Measurements from ENCODE around the gene LRTM2. TPM values are rescaled to one million over a fixed set of nuclear protein-coding genes. Genes with fewer than 3 reads are reported as not detected.

The LRTM2 gene
- polyA plus RNA-seq, 1 donor, result 0.13 TPM

DNA sequence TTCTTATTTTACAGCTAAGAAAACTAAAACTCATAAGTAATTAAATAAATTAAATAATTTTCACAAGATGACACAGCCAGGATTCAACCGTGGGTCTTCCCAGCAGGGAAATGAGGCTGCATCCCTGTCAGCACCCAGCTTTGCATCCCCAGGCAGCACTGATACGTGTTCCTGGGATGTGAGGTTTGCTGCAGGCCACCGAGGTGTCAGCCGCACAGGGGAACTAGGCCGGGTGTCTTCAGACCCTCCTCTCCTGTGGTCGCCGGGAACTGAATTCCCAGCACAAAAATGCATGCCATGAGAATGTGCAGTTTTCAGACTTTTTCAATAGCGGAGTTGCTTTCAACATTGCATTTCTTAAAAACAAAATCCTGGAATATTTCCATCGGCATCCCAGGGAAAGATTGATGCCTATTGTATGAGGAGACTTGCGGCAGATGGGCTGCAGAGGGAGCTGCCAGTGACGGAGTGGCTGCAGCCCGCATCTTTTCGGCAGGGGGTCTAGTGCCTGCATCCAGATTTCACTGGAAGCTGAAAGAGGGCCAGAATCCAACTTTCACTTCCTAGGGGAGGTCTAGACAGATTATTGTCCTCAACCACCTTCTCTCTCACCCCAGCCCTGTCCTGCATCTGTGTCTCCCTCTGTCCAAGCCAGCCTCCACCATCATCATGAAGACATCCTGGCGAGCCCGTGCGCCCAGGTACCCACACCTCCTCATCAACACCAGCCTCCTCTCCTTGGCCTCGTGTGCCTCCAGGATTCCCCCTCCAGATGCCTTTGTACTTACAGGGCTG, 12.6 kb downstream of the LRTM2 start:
- Histone ChIP-seq H3K27me3 (ENCODE audit: control insufficient read depth, insufficient read depth, low read length) (peaks cover 30% of the 10 kb centered on the region), H3K4me3 (ENCODE audit: low read length) (no peak overlapping the region), H3K27ac (ENCODE audit: low read length) (no peak overlapping the region), H3K9me3 (ENCODE audit: control insufficient read depth, low read depth, low read length) (no peaks in the 10 kb centered on the region), H3K4me1 (ENCODE audit: control insufficient read depth, insufficient read depth, low read length) (no peaks in the 10 kb centered on the region), H3K36me3 (ENCODE audit: control insufficient read depth, insufficient read depth, low read length) (no peaks in the 10 kb centered on the region)
- 100% methylated on average over 1 of the region's 17 CpGs for WGBS (ENCODE audit: insufficient coverage, low lambda C conversion rate)
- DNase-seq, result no peak

DNA sequence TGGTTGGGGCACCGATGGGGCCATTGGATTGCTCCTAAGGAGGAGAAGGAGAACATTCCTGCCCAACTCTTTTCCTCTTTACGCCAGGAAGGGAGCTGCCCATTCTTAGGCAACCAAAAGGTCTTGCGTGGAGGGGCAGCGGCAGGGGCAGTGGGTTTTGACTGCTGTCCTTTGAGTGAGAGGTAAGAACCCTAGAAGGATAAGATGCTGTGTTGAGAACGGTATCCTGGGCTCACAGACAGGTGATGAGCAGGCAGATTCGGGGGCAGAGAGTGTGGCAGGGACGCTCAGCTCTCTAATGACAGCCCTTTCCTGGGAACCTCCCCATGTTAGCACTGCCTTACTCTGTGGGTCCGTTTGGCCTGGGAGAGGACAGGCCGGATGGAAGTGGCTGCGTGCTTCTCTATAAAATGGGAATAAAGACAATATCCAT, 13.2 kb downstream of the LRTM2 start:
- H3K9me3 ChIP-seq (ENCODE audit: control insufficient read depth, low read depth, low read length), result no peaks in the 10 kb centered on the region
- no peaks in the 10 kb centered on the region for H3K4me1 ChIP-seq (ENCODE audit: control insufficient read depth, insufficient read depth, low read length)
- no CpG with 5 or more reads among the region's 10 CpGs for WGBS (ENCODE audit: insufficient coverage, low lambda C conversion rate)
- no peak overlapping the region for H3K27ac ChIP-seq (ENCODE audit: low read length)
- peaks cover 30% of the 10 kb centered on the region for H3K27me3 ChIP-seq (ENCODE audit: control insufficient read depth, insufficient read depth, low read length)
- H3K36me3 ChIP-seq (ENCODE audit: control insufficient read depth, insufficient read depth, low read length), result no peaks in the 10 kb centered on the region
- no peak overlapping the region for H3K4me3 ChIP-seq (ENCODE audit: low read length)
- DNase-seq, result no peak

DNA sequence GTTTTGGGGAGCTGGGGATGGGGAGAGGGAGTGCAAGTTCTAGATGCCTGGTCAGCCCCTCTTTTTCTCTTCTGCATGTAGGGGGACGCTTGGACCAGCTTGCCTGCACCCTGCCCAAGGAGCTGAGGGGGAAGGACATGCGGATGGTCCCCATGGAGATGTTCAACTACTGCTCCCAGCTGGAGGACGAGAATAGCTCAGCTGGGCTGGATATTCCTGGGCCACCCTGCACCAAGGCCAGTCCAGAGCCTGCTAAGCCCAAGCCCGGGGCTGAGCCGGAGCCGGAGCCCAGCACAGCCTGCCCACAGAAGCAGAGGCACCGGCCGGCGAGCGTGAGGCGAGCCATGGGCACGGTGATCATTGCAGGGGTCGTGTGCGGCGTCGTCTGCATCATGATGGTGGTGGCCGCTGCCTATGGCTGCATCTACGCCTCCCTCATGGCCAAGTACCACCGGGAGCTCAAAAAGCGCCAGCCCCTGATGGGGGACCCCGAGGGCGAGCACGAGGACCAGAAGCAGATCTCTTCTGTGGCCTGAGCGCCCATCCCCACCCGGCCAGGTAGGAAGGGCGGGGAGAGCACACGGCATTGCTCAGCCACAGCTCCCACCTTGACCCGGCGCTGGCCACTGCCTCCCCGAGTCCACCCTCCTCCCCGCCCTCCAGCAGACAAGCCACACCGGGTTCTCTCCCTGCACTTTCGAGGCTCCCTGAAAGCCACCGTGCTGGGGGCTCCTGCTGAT, 14.0 kb downstream of the LRTM2 start:
- Histone ChIP-seq H3K36me3 (ENCODE audit: control insufficient read depth, insufficient read depth, low read length) (no peaks in the 10 kb centered on the region), H3K9me3 (ENCODE audit: control insufficient read depth, low read depth, low read length) (no peaks in the 10 kb centered on the region), H3K27ac (ENCODE audit: low read length) (no peak overlapping the region), H3K4me3 (ENCODE audit: low read length) (no peak overlapping the region), H3K4me1 (ENCODE audit: control insufficient read depth, insufficient read depth, low read length) (no peaks in the 10 kb centered on the region), H3K27me3 (ENCODE audit: control insufficient read depth, insufficient read depth, low read length) (peaks cover 27% of the 10 kb centered on the region)
- WGBS (ENCODE audit: insufficient coverage, low lambda C conversion rate), result 60% methylated on average over 1 of the region's 34 CpGs
- DNase-seq, result no peak

DNA sequence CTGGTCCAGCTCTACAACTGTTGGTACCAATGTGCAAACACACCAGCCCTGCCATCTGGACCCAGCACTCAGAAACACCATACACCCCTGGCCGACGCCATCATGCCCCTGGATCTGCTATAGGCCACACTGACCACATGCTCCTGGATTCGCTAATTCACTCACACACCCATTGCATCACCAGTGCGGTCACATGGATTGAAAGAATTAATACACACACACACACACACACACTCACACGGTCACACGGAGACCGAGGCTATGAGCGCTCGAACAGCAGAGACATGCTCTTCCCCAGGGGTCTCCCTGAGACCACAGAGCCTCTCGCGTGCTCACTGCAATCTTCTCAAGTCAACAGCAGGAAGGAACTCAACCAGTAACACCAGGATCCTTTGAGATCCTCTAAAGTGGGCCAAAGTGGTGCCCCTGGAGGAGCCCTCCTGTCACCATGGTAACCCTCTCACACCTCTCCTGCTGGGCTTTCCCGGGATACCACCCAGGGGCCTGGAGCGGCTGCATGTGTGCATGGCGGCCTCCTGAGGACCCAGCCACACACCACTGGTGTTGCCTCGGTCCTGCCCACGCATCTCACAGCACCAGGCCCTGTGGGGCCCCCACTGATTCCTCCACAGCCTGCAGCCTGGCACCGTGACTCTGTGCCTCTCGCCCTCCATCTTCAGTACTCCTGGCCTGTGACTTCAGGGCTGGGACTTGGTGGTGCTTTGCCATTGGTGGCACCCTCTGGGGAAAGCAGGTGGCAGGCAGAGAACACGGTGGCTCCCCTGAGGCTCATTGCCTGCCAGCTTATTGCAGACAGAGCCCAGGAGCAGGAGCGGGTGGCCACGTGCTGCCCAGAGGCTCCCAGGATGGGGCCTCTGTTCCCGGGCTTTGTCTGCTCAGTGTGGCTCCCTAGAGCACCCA, 15.1 kb downstream of the LRTM2 start:
- H3K9me3 ChIP-seq (ENCODE audit: control insufficient read depth, low read depth, low read length), result no peaks in the 10 kb centered on the region
- H3K27ac ChIP-seq (ENCODE audit: low read length), result no peak overlapping the region
- H3K4me1 ChIP-seq (ENCODE audit: control insufficient read depth, insufficient read depth, low read length), result no peaks in the 10 kb centered on the region
- DNase-seq, result no peak
- WGBS (ENCODE audit: insufficient coverage, low lambda C conversion rate), result no CpG with 5 or more reads among the region's 22 CpGs
- H3K36me3 ChIP-seq (ENCODE audit: control insufficient read depth, insufficient read depth, low read length), result no peaks in the 10 kb centered on the region
- H3K4me3 ChIP-seq (ENCODE audit: low read length), result no peak overlapping the region
- peaks cover 27% of the 10 kb centered on the region for H3K27me3 ChIP-seq (ENCODE audit: control insufficient read depth, insufficient read depth, low read length)

DNA sequence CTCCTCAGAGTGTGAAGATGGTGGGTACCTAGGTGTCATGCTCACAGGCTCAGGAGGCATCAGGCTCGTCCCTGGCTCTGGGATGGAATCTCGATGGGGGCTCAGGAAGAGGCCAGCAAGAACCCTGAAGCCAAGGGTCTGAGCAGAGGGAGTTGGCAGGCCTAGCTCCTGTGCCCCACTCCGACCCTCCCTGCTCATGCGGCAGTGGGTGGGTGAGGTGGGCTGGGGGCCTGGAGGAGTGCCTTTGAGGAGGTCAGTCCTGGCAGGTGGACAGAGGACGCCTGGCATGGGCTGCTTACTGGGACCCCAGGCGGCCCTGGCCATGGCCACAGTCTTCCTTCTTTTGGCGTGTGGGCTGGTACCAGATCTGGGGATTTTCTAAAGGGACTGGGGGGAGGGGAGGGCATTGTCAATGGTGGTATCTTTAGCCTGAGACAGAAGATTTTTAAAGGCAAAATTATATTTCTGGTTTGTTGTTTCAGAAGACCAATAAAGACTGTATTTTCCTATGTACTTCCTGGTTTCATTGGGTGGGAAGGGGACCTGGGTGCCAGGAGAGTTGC, 16.0 kb downstream of the LRTM2 start:
- Histone ChIP-seq H3K4me1 (ENCODE audit: control insufficient read depth, insufficient read depth, low read length) (no peaks in the 10 kb centered on the region), H3K4me3 (ENCODE audit: low read length) (no peak overlapping the region), H3K36me3 (ENCODE audit: control insufficient read depth, insufficient read depth, low read length) (no peaks in the 10 kb centered on the region), H3K27me3 (ENCODE audit: control insufficient read depth, insufficient read depth, low read length) (peaks cover 21% of the 10 kb centered on the region), H3K9me3 (ENCODE audit: control insufficient read depth, low read depth, low read length) (no peaks in the 10 kb centered on the region), H3K27ac (ENCODE audit: low read length) (no peak overlapping the region)
- DNase-seq, result no peak
- no CpG with 5 or more reads among the region's 7 CpGs for WGBS (ENCODE audit: insufficient coverage, low lambda C conversion rate)

DNA sequence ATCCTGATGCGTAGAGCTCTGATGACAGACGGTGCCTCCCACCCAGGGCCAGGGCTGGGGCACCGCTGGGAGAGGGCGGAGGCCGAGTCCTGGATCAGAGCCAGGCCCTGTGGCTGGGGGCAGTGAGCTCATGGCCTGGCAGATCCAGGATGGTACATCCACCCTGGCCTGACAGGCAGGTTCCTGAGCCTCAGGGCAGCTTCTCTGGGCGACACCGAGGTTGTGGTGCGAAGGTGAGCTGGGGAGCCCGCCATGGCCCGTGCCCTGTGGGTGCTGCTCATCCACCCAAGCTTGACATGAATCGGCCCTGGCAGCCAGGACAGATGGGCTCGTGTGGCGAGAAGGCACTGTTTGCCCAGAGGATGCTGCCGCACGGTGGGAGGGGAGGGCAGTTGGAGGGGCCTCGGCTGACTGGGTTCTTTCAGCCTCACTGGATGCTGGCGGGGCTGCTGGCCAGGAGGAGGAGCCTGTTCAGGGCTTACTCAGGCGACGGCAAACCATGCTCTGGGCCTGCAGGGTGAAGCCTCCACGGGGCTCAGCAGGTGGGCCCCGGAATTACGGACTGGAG, 16.6 kb downstream of the LRTM2 start:
- Histone ChIP-seq H3K4me1 (ENCODE audit: control insufficient read depth, insufficient read depth, low read length) (no peaks in the 10 kb centered on the region), H3K36me3 (ENCODE audit: control insufficient read depth, insufficient read depth, low read length) (no peaks in the 10 kb centered on the region), H3K27ac (ENCODE audit: low read length) (no peak overlapping the region), H3K4me3 (ENCODE audit: low read length) (no peak overlapping the region), H3K27me3 (ENCODE audit: control insufficient read depth, insufficient read depth, low read length) (peaks cover 15% of the 10 kb centered on the region), H3K9me3 (ENCODE audit: control insufficient read depth, low read depth, low read length) (no peaks in the 10 kb centered on the region)
- WGBS (ENCODE audit: insufficient coverage, low lambda C conversion rate), result no CpG with 5 or more reads among the region's 22 CpGs
- no peak for DNase-seq

DNA sequence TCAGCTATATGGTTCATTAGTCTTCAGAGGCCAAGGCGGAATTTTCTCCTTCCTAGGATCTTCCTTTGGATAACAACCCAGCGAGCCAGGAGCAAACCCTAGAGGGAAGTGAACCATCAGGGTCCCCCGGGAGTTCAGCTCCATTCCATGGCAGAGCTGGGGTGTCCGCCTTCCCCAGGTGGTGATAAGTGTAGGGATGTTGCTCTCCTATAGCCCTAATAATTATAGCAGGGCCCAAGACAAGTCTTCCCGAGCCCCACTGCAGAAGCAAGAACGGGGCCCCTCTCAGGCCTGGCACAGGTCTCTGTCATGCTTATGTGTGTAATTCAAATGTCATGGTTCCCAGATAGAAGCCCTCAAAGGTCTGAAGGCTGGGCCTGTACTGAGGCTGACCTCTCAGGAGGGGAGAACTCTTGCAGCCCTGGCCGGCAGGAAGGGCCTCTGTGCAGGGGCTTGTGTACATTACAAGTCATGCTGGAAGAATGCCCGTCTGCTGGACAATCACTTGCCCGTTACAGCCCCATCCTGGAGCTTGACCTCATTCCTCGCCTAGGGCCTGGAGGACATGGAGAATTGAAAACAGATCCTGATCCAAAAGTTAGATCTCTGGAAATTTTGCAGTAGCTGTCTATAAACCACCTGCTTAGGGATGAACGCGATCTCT, 17.3 kb downstream of the LRTM2 start:
- Histone ChIP-seq H3K36me3 (ENCODE audit: control insufficient read depth, insufficient read depth, low read length) (no peaks in the 10 kb centered on the region), H3K27ac (ENCODE audit: low read length) (no peak overlapping the region), H3K4me3 (ENCODE audit: low read length) (no peak overlapping the region), H3K4me1 (ENCODE audit: control insufficient read depth, insufficient read depth, low read length) (no peaks in the 10 kb centered on the region), H3K9me3 (ENCODE audit: control insufficient read depth, low read depth, low read length) (no peaks in the 10 kb centered on the region), H3K27me3 (ENCODE audit: control insufficient read depth, insufficient read depth, low read length) (peaks cover 13% of the 10 kb centered on the region)
- DNase-seq, result no peak
- no CpG with 5 or more reads among the region's 12 CpGs for WGBS (ENCODE audit: insufficient coverage, low lambda C conversion rate)

DNA sequence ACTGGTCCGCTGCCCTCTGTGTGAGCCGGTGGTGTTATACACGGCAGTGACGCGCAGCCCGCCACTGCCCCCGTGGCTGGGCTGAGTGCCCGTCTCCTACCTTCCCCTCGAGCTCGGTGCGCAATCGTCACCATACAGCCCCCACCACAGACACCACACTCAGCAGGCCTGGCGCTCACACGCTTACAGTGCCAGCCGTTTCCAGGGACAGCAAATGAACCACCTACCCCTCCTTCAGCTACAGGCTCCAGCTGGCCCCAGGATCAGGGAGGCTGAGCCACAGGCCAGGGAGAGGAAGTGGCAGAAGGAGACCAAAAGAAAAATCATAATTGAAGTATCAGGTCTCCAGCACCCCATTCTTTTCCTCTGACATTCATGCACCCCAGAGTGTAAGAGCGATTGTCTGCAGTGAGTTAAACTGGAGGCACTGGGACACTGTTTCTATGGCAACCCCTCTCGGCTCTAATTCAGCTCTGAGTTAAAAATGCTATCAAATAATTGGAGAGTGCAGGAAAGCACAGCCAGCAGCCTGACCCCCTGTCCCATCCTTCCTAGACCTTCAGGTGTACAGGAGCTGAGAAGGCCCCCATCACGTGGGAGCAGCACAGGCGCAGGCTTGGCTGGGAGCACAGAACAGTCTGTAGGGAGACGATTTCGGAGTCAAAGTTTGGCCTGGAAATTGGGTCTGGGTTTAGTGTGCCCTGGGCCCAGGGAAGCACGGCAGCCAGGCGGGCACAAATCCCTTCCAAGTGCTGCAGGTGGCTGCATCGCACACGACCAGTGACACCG, 18.0 kb downstream of the LRTM2 start:
- Histone ChIP-seq H3K9me3 (ENCODE audit: control insufficient read depth, low read depth, low read length) (no peaks in the 10 kb centered on the region), H3K36me3 (ENCODE audit: control insufficient read depth, insufficient read depth, low read length) (no peaks in the 10 kb centered on the region), H3K4me1 (ENCODE audit: control insufficient read depth, insufficient read depth, low read length) (no peaks in the 10 kb centered on the region), H3K27me3 (ENCODE audit: control insufficient read depth, insufficient read depth, low read length) (peaks cover 13% of the 10 kb centered on the region), H3K27ac (ENCODE audit: low read length) (no peak overlapping the region), H3K4me3 (ENCODE audit: low read length) (no peak overlapping the region)
- no CpG with 5 or more reads among the region's 26 CpGs for WGBS (ENCODE audit: insufficient coverage, low lambda C conversion rate)
- no peak for DNase-seq

DNA sequence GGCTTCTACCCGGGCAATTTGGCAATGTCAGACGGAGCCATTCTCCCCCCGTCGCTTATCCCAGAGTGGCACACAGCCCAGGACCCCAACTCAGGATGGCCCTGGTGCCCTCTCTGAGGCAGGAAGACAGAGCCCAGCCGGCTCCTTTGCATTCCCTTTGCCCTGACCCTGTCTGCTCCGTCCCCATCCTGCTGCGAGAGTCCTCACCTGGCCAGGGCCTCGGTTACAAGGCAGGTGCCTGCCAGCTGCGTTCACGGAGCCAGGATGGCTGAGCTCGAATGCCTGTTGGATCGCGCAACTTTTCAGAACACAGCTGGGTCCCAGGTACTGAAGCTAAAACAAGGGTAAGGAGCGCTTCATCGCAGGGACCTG, 18.6 kb downstream of the LRTM2 start:
- Histone ChIP-seq H3K4me3 (ENCODE audit: low read length) (no peak overlapping the region), H3K36me3 (ENCODE audit: control insufficient read depth, insufficient read depth, low read length) (no peaks in the 10 kb centered on the region), H3K9me3 (ENCODE audit: control insufficient read depth, low read depth, low read length) (no peaks in the 10 kb centered on the region), H3K27me3 (ENCODE audit: control insufficient read depth, insufficient read depth, low read length) (peaks cover 9% of the 10 kb centered on the region), H3K4me1 (ENCODE audit: control insufficient read depth, insufficient read depth, low read length) (no peaks in the 10 kb centered on the region), H3K27ac (ENCODE audit: low read length) (no peak overlapping the region)
- WGBS (ENCODE audit: insufficient coverage, low lambda C conversion rate), result no CpG with 5 or more reads among the region's 15 CpGs
- no peak for DNase-seq
